ENCODE data around the gene NBPF11. TPM values are rescaled to one million over a fixed set of nuclear protein-coding genes. Genes with fewer than 3 reads are reported as not detected.
"Not testable (repeated sequence)": the region's sequence is repeated elsewhere in the genome, so short reads cannot be mapped to it uniquely, and the experiment has no call there.

The NBPF11 gene
- total RNA-seq, 1 donor from 2014 or later: 3.0 TPM

DNA sequence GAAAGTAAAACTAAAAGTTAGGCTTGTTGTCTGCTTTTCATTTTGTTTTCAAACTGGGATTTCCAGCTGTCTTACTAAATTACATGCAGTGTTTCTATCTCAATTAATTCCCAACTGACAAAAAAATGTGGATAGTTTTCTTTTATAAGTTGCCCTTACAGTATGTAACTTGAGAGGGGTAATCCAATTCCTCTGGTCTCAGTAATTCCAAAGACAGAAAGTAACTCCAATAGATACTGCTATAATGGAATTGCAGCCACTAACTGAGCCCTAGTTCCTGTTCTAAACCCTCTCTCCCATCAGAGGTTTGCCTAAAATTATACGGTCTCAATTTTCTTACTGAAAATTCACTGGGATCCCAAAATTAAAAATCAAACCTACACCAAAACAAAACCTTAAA, 83.5 kb downstream of the NBPF11 start:
- intact Hi-C loops (cut with DNase I); DNase-seq (ENCODE audit: low spot score): not testable (repeated sequence)

DNA sequence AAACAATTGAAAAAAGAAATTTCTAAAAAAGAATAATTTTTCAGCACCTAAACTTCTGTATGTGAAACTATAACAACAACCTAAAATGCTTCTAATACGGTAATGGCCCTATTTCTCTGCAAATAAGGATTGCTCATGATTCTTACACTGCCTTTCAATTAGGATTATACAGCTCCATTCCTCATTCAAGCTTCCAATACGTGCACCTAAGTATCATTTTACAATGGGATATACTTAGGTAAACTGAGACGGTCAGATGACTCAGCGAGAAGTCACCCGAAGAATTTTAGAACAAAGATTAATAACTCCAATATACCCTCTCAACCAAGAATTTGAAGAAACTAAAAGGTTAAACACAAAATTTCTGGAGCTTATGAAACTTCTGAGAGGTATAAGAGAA, 83.9 kb downstream of the NBPF11 start:
- DNase-seq (ENCODE audit: low spot score): not testable (repeated sequence)

DNA sequence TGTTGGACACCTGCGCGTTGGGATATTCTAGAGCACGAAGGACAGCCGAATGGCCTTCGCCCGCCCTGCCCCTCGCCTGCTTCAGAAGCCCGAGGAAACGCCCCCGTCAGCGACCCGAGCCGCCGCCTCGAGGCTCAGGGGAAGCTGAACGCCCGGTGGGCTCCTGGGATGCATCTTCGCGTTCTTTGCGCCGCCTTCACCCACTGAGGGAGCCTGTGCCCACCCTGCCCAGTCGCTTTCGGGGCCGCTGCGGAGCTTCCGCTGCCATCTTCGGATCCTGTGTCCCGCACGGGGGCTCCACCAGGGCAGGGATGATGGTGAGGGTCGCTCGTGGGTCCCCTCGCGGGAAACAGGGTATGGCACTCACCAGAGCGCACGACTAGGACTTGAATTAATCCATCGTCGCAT, 91.8 kb downstream of the NBPF11 start:
- intact Hi-C loops (cut with DNase I); DNase-seq (ENCODE audit: low spot score): not testable (repeated sequence)

More for the DNA sequence above, 83.9 kb downstream of the NBPF11 start:
- intact Hi-C loops (cut with DNase I): not testable (repeated sequence)

DNA sequence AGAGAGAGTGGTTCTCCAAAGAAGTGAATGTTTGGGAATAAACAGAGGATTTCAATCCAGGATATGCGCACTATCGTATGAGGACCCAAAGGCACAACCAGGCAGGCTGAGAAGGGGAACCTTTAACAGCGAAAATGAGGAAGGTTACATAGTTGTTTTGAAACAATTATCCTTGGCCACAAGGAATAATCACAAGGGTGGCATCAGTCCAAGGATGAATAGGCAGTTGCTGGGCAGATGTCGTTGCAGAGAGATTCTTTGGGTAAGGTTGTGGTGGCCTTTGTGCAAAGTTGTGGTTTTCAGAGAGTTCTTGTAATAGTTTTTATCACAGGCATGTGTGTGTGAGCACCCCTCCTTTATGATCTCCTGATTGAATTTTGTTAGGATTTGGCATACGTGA, 94.7 kb downstream of the NBPF11 start:
- intact Hi-C loops (cut with DNase I); DNase-seq (ENCODE audit: low spot score): not testable (repeated sequence)

Other genes starting within 250 kb of the NBPF11 start
- not detected for gene GJA8, start 249.5 kb downstream of the NBPF11 start, total RNA-seq
- gene GPR89B, start 223.9 kb downstream of the NBPF11 start, total RNA-seq: 6.2 TPM

Data from cardiac septum (tissue), 1 donor.